Calu3 (cell line): ENCODE measurements around the gene P3H2. TPM values are rescaled to one million over a fixed set of nuclear protein-coding genes. Genes with fewer than 3 reads are reported as not detected.

Experiments used
- Bru-seq: library from RNA; stranded (reverse); fragments of 400-500 nt; gene quantifications from one replicate; lab custom pipeline; 2021; lab: Mats Ljungman, UMichigan
- BruChase-seq, 2 experiments: library from RNA; stranded (reverse); fragments of 400-500 nt; gene quantifications; one replicate each; lab custom pipeline; 2021; lab: Mats Ljungman, UMichigan
- BruUV-seq: library from RNA; stranded (reverse); fragments of 400-500 nt; replicated peaks from 2 replicates; lab custom pipeline; 2021; lab: Mats Ljungman, UMichigan
- CTCF ChIA-PET: fragments of 300-600 bp; sonication (Branson Sonifier 250); formaldehyde crosslinking; loops from one replicate; lab custom pipeline; 2022; ENCODE audit warnings: antibody characterized with exemption; lab: Charles Lee
- DNase-seq: peaks from one replicate; pipeline ENCODE4 v3.0.0; 2022
- H3K27ac Mint-ChIP-seq: one replicate; pipeline ENCODE4 v1.8.0; 2022; ENCODE audit warnings: mixed read lengths; ENCODE audit not compliant: unreplicated experiment
- H3K27me3 Mint-ChIP-seq: one replicate; pipeline ENCODE4 v1.8.0; 2022; ENCODE audit warnings: mixed read lengths; ENCODE audit not compliant: unreplicated experiment
- H3K36me3 Mint-ChIP-seq: one replicate; pipeline ENCODE4 v1.8.0; 2022; ENCODE audit warnings: mild to moderate bottlenecking, moderate library complexity, mixed read lengths; ENCODE audit not compliant: insufficient read depth, unreplicated experiment
- H3K4me1 Mint-ChIP-seq: one replicate; pipeline ENCODE4 v1.8.0; 2022; ENCODE audit warnings: mild to moderate bottlenecking, low read depth, mixed read lengths; ENCODE audit not compliant: unreplicated experiment
- H3K4me3 Mint-ChIP-seq: one replicate; pipeline ENCODE4 v1.8.0; 2022; ENCODE audit warnings: mild to moderate bottlenecking, low read depth, moderate library complexity, mixed read lengths; ENCODE audit not compliant: unreplicated experiment
- H3K9me3 Mint-ChIP-seq: one replicate; pipeline ENCODE4 v1.8.0; 2022; ENCODE audit warnings: low read depth, mixed read lengths; ENCODE audit not compliant: unreplicated experiment
- intact Hi-C: fragments of 100-400 bp; cut with micrococcal nuclease; formaldehyde crosslinking; loops from one replicate; pipeline ENCODE4 v1.10.0; 2022; ENCODE audit not compliant: unreplicated experiment
- long read RNA-seq: library from polyadenylated mRNA; stranded (forward); transcript quantifications from one replicate; pipeline ENCODE4 v2.0.0, GENCODE V29; 2022
- total RNA-seq: library from RNA; stranded (reverse); gene quantifications from 2 replicates; pipeline ENCODE4 v1.2.3, GENCODE V29; 2022
- TF ChIP-seq, protein P1 (sequence below): fragments of 200-600 bp; IDR thresholded peaks from one replicate; pipeline ENCODE4 v1.8.0; 2022; ENCODE audit warnings: antibody characterized with exemption; ENCODE audit not compliant: unreplicated experiment

Gene P3H2, protein sequence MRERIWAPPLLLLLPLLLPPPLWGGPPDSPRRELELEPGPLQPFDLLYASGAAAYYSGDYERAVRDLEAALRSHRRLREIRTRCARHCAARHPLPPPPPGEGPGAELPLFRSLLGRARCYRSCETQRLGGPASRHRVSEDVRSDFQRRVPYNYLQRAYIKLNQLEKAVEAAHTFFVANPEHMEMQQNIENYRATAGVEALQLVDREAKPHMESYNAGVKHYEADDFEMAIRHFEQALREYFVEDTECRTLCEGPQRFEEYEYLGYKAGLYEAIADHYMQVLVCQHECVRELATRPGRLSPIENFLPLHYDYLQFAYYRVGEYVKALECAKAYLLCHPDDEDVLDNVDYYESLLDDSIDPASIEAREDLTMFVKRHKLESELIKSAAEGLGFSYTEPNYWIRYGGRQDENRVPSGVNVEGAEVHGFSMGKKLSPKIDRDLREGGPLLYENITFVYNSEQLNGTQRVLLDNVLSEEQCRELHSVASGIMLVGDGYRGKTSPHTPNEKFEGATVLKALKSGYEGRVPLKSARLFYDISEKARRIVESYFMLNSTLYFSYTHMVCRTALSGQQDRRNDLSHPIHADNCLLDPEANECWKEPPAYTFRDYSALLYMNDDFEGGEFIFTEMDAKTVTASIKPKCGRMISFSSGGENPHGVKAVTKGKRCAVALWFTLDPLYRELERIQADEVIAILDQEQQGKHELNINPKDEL
- total RNA-seq (5.9 and 7.1 TPM in 2 replicates), Bru-seq, nascent RNA (percentile 41 among the genes with signal in this experiment), BruChase-seq, experiment 1, labeled RNA remaining after a 6-hour chase (percentile 39 among the genes with signal in this experiment), BruChase-seq, experiment 2, labeled RNA remaining after a 2-hour chase (percentile 37 among the genes with signal in this experiment)
- long read RNA-seq, transcript P3H2-201 (15 exons, 3,509 nt): major isoform, 6 of 8 reads
- long read RNA-seq, partial matches to known transcripts: 0 of 8 reads
- long read RNA-seq, other reads (novel, unspliced or antisense): 2 of 8 reads

DNA sequence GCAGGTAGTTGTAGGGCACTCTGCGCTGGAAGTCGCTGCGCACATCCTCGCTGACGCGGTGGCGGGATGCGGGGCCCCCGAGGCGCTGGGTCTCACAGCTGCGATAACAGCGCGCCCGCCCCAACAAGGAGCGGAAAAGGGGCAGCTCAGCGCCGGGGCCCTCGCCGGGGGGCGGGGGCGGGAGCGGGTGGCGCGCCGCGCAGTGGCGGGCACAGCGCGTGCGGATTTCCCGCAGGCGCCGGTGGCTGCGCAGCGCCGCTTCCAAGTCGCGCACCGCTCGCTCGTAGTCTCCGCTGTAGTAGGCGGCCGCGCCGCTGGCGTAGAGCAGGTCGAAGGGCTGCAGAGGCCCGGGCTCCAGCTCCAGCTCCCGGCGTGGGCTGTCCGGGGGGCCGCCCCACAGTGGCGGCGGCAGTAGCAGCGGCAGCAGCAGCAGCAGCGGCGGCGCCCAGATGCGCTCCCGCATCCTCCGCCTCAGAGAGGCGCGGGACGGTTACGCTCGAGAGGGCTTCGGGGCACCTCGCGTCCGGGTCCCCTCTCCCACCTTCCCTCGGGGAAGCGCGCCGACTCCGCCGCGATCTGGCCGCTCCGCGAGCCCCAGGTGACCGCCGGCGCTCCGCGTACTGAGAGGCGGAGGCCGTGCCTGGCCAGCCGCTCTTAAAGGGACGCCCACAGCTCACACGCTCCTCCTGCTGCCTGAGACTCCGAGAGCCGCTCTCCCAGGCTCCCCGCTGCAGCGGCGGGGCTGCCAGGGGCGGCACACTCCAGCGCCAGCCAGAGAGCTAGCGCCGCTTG is at the start of gene P3H2:
Gene P3H2 (minus strand): TSS at position 629 of the 792 bp plus-strand sequence. CDS start 166 bp downstream, at position 463.
- peaks cover 19% of the 10 kb centered on the region for H3K36me3 Mint-ChIP-seq
- peak within 1 kb of the TSS; percentile 13 for H3K27ac Mint-ChIP-seq
- BruUV-seq: no TSS peak
- H3K9me3 Mint-ChIP-seq: no peaks in the 10 kb centered on the region
- DNase-seq: peak; percentile 94
- peaks cover 21% of the 10 kb centered on the region for H3K27me3 Mint-ChIP-seq
- H3K4me1 Mint-ChIP-seq: peaks cover 88% of the 10 kb centered on the region
- peak within 1 kb of the TSS; percentile 63 for H3K4me3 Mint-ChIP-seq
- TF ChIP-seq, protein P1, sequence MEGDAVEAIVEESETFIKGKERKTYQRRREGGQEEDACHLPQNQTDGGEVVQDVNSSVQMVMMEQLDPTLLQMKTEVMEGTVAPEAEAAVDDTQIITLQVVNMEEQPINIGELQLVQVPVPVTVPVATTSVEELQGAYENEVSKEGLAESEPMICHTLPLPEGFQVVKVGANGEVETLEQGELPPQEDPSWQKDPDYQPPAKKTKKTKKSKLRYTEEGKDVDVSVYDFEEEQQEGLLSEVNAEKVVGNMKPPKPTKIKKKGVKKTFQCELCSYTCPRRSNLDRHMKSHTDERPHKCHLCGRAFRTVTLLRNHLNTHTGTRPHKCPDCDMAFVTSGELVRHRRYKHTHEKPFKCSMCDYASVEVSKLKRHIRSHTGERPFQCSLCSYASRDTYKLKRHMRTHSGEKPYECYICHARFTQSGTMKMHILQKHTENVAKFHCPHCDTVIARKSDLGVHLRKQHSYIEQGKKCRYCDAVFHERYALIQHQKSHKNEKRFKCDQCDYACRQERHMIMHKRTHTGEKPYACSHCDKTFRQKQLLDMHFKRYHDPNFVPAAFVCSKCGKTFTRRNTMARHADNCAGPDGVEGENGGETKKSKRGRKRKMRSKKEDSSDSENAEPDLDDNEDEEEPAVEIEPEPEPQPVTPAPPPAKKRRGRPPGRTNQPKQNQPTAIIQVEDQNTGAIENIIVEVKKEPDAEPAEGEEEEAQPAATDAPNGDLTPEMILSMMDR: peak; percentile 7
- intact Hi-C loops: loop anchor here (1.0 to 10.0 kb wide), 4 partner anchors 77 to 194 kb away; no protein-coding TSS in a partner anchor
- CTCF ChIA-PET: interaction anchor here (0.6 to 1.6 kb wide), 7 partner anchors 8 to 264 kb away, joined by 3 to 8 read pairs (median 5); no protein-coding TSS in a partner anchor

DNA sequence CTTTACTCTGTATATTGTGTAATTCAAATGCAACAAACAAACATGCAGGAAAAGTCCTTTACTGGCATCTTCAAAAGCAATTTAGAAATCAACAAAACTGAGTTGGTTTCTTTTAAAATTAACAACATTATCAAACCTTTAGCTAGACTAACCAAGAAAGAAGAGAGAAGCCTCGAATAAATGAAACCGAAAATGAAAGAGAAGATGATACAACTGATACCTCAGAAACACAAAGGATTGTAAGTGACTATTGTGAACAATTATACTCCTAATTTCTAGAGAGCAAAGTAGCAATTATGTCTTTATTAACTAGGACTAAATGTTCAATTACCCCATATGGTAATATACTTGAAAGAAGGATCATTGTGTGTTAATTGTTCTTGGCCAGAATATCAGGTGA is 49.2 kb upstream of the P3H2 start:
- BruUV-seq: no TSS peak
- intact Hi-C loops: no loop called here
- CTCF ChIA-PET: interaction anchor here (0.5 kb wide), 1 partner anchor 103 kb away, joined by 4 read pairs; no protein-coding TSS in a partner anchor
- Mint-ChIP-seq H3K9me3 (no peaks in the 10 kb centered on the region), H3K36me3 (no peaks in the 10 kb centered on the region), H3K27me3 (no peaks in the 10 kb centered on the region), H3K27ac (no peak overlapping the region), H3K4me1 (no peaks in the 10 kb centered on the region), H3K4me3 (no peak overlapping the region)
- no peak for DNase-seq
- TF ChIP-seq, protein P1: no peak

DNA sequence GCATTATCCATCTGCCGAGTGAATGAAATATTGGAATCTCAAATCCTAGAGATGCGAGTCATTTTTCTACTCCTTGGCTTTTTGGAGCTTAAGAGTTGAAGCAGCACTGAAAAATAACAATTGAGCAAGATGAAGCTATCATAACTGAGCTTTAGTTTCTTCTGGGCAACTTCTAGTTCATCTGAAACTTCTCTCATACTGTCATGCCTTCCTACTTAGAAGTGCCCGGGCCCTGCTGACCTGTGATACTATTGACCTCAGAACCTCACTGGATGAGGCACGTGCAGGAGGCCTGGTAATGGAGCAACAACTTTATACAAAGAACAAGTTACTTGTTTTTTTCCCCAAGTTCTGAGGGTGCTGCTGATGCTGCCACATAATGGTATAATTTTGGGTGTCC is 48.5 kb upstream of the P3H2 start:
- H3K27me3 Mint-ChIP-seq: no peaks in the 10 kb centered on the region
- no peak for DNase-seq
- H3K4me3 Mint-ChIP-seq: no peak overlapping the region
- H3K27ac Mint-ChIP-seq: no peak overlapping the region
- CTCF ChIA-PET: interaction anchor here (0.7 kb wide), 2 partner anchors 40 to 228 kb away, joined by 3 read pairs; no protein-coding TSS in a partner anchor
- no peaks in the 10 kb centered on the region for H3K36me3 Mint-ChIP-seq
- BruUV-seq: no TSS peak
- TF ChIP-seq, protein P1: no peak
- no peaks in the 10 kb centered on the region for H3K4me1 Mint-ChIP-seq
- no peaks in the 10 kb centered on the region for H3K9me3 Mint-ChIP-seq
- intact Hi-C loops: no loop called here
